Neuronal stem cell (in vitro differentiated cells): ENCODE data around the gene TSPYL1.

Source experiments
- DNase-seq: peaks from one replicate; pipeline ENCODE4 v3.0.0-alpha.2; 2013; ENCODE audit warnings: low spot score
- H2AFZ ChIP-seq: one replicate; pipeline ENCODE4 v1.6.1; 2013; ENCODE audit warnings: mild to moderate bottlenecking, low read length, inconsistent platforms
- H2AK5ac ChIP-seq: 2 replicates; pipeline ENCODE4 v1.6.1; 2013; ENCODE audit warnings: low read depth, mild to moderate bottlenecking, inconsistent platforms, low read length, moderate library complexity, mixed read lengths
- H2BK120ac ChIP-seq: 2 replicates; pipeline ENCODE4 v1.6.1; 2013; ENCODE audit warnings: low read depth, mild to moderate bottlenecking, inconsistent platforms, low read length, moderate library complexity, mixed read lengths
- H2BK12ac ChIP-seq: one replicate; pipeline ENCODE4 v1.6.1; 2013; ENCODE audit warnings: low read length, inconsistent platforms
- H2BK15ac ChIP-seq: 2 replicates; pipeline ENCODE4 v1.6.1; 2013; ENCODE audit warnings: mild to moderate bottlenecking, low read length, inconsistent platforms, mixed read lengths
- H2BK5ac ChIP-seq: one replicate; pipeline ENCODE4 v1.6.1; 2013; ENCODE audit warnings: inconsistent platforms, mild to moderate bottlenecking, low read length, moderate library complexity
- H3K14ac ChIP-seq: one replicate; pipeline ENCODE4 v1.6.1; 2013; ENCODE audit warnings: low read length, inconsistent platforms
- H3K18ac ChIP-seq: 2 replicates; pipeline ENCODE4 v1.6.1; 2013; ENCODE audit warnings: low read length, inconsistent platforms
- H3K23ac ChIP-seq: 2 replicates; pipeline ENCODE4 v1.6.1; 2013; ENCODE audit warnings: low read depth, mild to moderate bottlenecking, mixed read lengths, low read length, inconsistent platforms; ENCODE audit not compliant: poor library complexity
- H3K27ac ChIP-seq: replicated peaks from 3 replicates; pipeline ENCODE4 v1.5.1; 2013; ENCODE audit warnings: low read length, inconsistent platforms
- H3K27me3 ChIP-seq, 3 experiments: 2 replicates each; pipeline ENCODE4 v1.6.1; 2013; ENCODE audit warnings: low read length in 3 of 3, mild to moderate bottlenecking in 2 of 3, inconsistent platforms in 1 of 3, low read depth in 1 of 3, mixed read lengths in 1 of 3, moderate library complexity in 1 of 3; ENCODE audit not compliant: control insufficient read depth in 3 of 3, insufficient read depth in 3 of 3
- H3K36me3 ChIP-seq, 2 donors: replicated peaks in 1 of 2; 2 replicates each; pipeline ENCODE4 v1.6.1; 2013; ENCODE audit warnings: low read length in 2 of 2; ENCODE audit not compliant: control insufficient read depth in 2 of 2, insufficient read depth in 2 of 2
- H3K4ac ChIP-seq: 2 replicates; pipeline ENCODE4 v1.6.1; 2013; ENCODE audit warnings: inconsistent platforms, mild to moderate bottlenecking, low read length, moderate library complexity
- H3K4me1 ChIP-seq, 2 donors: 1 replicate in 1 of 2; 2 replicates in 1 of 2; pipeline ENCODE4 v1.6.1; 2013; ENCODE audit warnings: low read length in 2 of 2, low read depth in 1 of 2; ENCODE audit not compliant: control insufficient read depth in 2 of 2, insufficient read depth in 1 of 2
- H3K4me2 ChIP-seq: one replicate; pipeline ENCODE4 v1.6.1; 2013; ENCODE audit warnings: mild to moderate bottlenecking, low read length, inconsistent platforms; ENCODE audit not compliant: insufficient read depth, poor library complexity, severe bottlenecking
- H3K4me3 ChIP-seq, 2 donors: 2 replicates each; pipeline ENCODE4 v1.5.1; 2013; ENCODE audit warnings: low read length in 2 of 2, mild to moderate bottlenecking in 2 of 2, inconsistent platforms in 1 of 2, moderate library complexity in 1 of 2
- H3K79me1 ChIP-seq: one replicate; pipeline ENCODE4 v1.6.1; 2013; ENCODE audit warnings: low read depth, mild to moderate bottlenecking, inconsistent platforms, low read length, moderate library complexity
- H3K9ac ChIP-seq: one replicate; pipeline ENCODE4 v1.6.1; 2013; ENCODE audit warnings: mild to moderate bottlenecking, low read depth, low read length, inconsistent platforms; ENCODE audit not compliant: poor library complexity
- H3K9me3 ChIP-seq, 2 donors: replicated peaks in 1 of 2; 2 replicates each; pipeline versions ENCODE3 to v1.6.1; 2013; ENCODE audit warnings: low read length in 2 of 2, mild to moderate bottlenecking in 2 of 2, inconsistent platforms in 1 of 2, low read depth in 1 of 2, mixed read lengths in 1 of 2, moderate library complexity in 1 of 2; ENCODE audit not compliant: control insufficient read depth in 2 of 2, insufficient read depth in 1 of 2
- H4K8ac ChIP-seq: one replicate; pipeline ENCODE4 v1.6.1; 2013; ENCODE audit warnings: low read depth, mild to moderate bottlenecking, inconsistent platforms, low read length, moderate library complexity
- H4K91ac ChIP-seq: one replicate; pipeline ENCODE4 v1.6.1; 2013; ENCODE audit warnings: low read length, low read depth, mild to moderate bottlenecking, inconsistent platforms; ENCODE audit not compliant: poor library complexity
- WGBS, 2 donors: extraction: QIAGEN DNeasy Blood & Tissue Kit; methylation state at CpG; one replicate each; pipeline ENCODE4 v1.1.7; 2013; ENCODE audit warnings: missing lambda C conversion rate in 2 of 2, mixed read lengths in 1 of 2; ENCODE audit not compliant: insufficient read length in 2 of 2, insufficient replicate concordance in 1 of 2; ENCODE audit errors: extremely low coverage in 2 of 2; 5-methylcytosine and 5-hydroxymethylcytosine counted together

The TSPYL1 gene

DNA sequence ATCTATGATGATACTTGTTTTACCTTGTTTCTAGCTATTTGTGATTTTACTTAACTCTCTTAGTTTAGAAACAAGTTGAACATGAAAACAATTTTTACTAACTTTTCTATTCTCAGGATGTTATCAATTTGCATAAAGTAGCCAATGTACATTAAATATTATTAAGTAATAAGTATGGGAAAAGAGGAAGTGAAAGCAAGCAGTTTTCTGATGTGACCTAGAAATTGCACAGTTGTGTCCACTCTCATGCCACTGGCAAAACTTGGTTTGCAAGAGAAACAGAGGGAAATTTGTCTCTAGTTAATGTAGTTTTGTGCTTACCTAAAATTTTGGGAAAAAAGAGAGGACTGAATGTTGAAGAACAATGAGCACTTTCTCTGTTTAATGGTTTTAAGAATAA lies 19.2 kb upstream of the TSPYL1 start:
- no peaks in the 10 kb centered on the region for H3K36me3 ChIP-seq
- H3K4me3 ChIP-seq, result no peak overlapping the region
- H2AFZ ChIP-seq, result no peak overlapping the region
- H2BK5ac ChIP-seq, result no peak overlapping the region
- peaks cover 3 to 13% of the 10 kb centered on the region in 2 donors for H3K9me3 ChIP-seq
- H3K4me2 ChIP-seq, result no peak overlapping the region
- no peaks in the 10 kb centered on the region for H3K79me1 ChIP-seq
- H4K8ac ChIP-seq, result no peak overlapping the region
- no peaks in the 10 kb centered on the region for H3K27me3 ChIP-seq
- DNase-seq, result no peak
- no peak overlapping the region for H2BK12ac ChIP-seq
- H3K23ac ChIP-seq, result no peak overlapping the region
- no peak overlapping the region for H2AK5ac ChIP-seq
- H3K4me1 ChIP-seq, result peaks cover 0 to 6% of the 10 kb centered on the region in 2 donors
- H2BK120ac ChIP-seq, result no peak overlapping the region
- no peak overlapping the region for H4K91ac ChIP-seq
- H3K4ac ChIP-seq, result no peak overlapping the region
- H3K14ac ChIP-seq, result no peak overlapping the region
- no peak overlapping the region for H3K9ac ChIP-seq
- no peak overlapping the region for H3K18ac ChIP-seq
- H2BK15ac ChIP-seq, result no peak overlapping the region
- no peak overlapping the region for H3K27ac ChIP-seq

DNA sequence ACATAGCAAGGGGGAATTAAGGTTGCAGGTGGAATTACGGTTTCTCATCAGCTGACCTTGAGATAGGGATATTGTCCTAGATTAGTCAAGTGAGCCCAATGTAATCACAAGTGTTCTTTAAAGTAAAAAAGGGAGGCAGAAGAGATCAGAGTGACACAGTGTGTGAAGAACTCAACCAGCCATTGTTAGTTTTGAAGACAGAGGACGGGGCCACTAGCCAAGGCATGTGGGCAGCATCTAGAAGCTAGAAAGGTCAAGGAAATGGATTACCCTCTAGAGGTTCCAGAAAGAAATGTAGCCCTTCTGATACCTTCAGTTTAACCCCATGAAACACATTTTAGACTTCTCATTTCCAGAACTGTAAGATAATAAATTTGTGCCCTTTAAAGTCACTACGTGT lies 18.5 kb upstream of the TSPYL1 start:
- H2AFZ ChIP-seq, result no peak overlapping the region
- peaks cover 3 to 13% of the 10 kb centered on the region in 2 donors for H3K9me3 ChIP-seq
- H3K27ac ChIP-seq, result no peak overlapping the region
- H2AK5ac ChIP-seq, result no peak overlapping the region
- H4K8ac ChIP-seq, result no peak overlapping the region
- H3K79me1 ChIP-seq, result no peaks in the 10 kb centered on the region
- no peak overlapping the region for H3K4me2 ChIP-seq
- no peak overlapping the region for H3K9ac ChIP-seq
- H3K27me3 ChIP-seq, result no peaks in the 10 kb centered on the region
- no peak overlapping the region for H2BK12ac ChIP-seq
- no peak for DNase-seq
- no peak overlapping the region for H4K91ac ChIP-seq
- no peak overlapping the region for H2BK120ac ChIP-seq
- H3K23ac ChIP-seq, result no peak overlapping the region
- H2BK15ac ChIP-seq, result no peak overlapping the region
- peaks cover 0 to 6% of the 10 kb centered on the region in 2 donors for H3K4me1 ChIP-seq
- H3K14ac ChIP-seq, result no peak overlapping the region
- H2BK5ac ChIP-seq, result no peak overlapping the region
- H3K4ac ChIP-seq, result no peak overlapping the region
- WGBS, 2 donors, result no CpG with 5 or more reads among the region's 3 CpGs
- H3K36me3 ChIP-seq, result no peaks in the 10 kb centered on the region
- H3K4me3 ChIP-seq, result no peak overlapping the region
- H3K18ac ChIP-seq, result no peak overlapping the region

DNA sequence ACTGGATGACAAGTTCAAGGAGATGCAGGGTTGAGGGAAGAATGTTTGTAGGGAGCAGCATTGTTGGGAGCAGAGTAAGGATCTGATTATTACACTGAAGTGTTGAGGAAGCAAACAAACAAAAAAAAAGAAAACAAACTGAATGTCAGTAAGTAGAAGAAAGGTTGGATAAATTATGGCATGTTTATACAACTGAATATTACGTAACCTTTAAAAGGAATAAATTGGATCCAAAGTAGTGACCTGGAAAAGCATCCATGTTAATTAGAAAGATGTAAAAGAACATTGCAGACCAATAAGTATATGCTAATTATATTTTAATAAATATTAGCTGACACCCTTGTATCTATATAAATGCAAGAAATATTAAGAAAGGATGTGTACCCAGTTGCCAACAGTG lies 12.8 kb upstream of the TSPYL1 start:
- no peaks in the 10 kb centered on the region for H3K27me3 ChIP-seq
- no peak overlapping the region for H3K4ac ChIP-seq
- no peak overlapping the region for H3K4me3 ChIP-seq
- H4K91ac ChIP-seq, result no peak overlapping the region
- no CpG with 5 or more reads among the region's 1 CpG for WGBS, 2 donors
- H3K9ac ChIP-seq, result no peak overlapping the region
- H3K27ac ChIP-seq, result no peak overlapping the region
- no peak for DNase-seq
- H3K4me2 ChIP-seq, result no peak overlapping the region
- H3K36me3 ChIP-seq, result no peaks in the 10 kb centered on the region
- H3K14ac ChIP-seq, result no peak overlapping the region
- no peak overlapping the region for H2BK120ac ChIP-seq
- no peaks in the 10 kb centered on the region for H3K9me3 ChIP-seq
- H3K4me1 ChIP-seq, result no peaks in the 10 kb centered on the region
- no peaks in the 10 kb centered on the region for H3K79me1 ChIP-seq
- no peak overlapping the region for H3K18ac ChIP-seq
- H2BK5ac ChIP-seq, result no peak overlapping the region
- H2BK12ac ChIP-seq, result no peak overlapping the region
- no peak overlapping the region for H4K8ac ChIP-seq
- no peak overlapping the region for H2AK5ac ChIP-seq
- H2AFZ ChIP-seq, result no peak overlapping the region
- no peak overlapping the region for H2BK15ac ChIP-seq
- H3K23ac ChIP-seq, result no peak overlapping the region

DNA sequence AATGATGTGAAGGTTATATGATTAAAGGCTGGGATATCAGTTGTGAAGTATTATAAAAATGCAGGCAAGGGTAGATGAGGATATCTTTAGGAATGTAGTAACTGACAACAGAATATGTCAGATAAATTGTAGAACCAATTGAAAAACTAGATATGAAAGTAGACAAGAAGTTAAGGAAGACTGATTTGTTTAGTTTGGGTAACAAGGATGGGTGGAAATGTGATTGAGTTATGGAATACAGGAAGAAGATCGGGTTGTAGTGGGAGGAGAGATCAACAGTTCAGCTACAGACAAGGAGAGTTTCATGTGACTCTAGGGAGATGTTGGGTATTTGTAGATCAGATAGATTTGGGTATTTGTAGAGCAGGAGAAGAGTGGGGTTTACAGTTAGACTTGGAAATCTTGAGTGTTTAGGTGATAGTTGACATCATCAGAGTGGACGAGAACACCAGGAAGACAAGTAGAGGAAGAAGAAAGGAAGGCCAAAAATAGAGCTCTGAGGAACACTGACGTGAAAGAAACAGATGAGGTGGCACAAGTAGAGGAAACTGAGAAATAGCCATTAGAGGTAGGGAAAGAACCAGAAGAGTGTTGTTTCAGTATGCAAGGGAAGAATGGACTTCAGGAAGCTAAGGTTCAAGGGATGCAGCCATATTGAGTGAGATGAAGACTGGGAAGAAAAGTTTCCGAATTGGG lies 12.1 kb upstream of the TSPYL1 start:
- no CpG with 5 or more reads among the region's 4 CpGs for WGBS, 2 donors

More for the DNA sequence above, 12.1 kb upstream of the TSPYL1 start:
- no peaks in the 10 kb centered on the region for H3K27me3 ChIP-seq
- no peak overlapping the region for H3K18ac ChIP-seq
- no peak overlapping the region for H3K4me3 ChIP-seq
- H3K27ac ChIP-seq, result no peak overlapping the region
- H3K4me1 ChIP-seq, result no peaks in the 10 kb centered on the region
- H3K4ac ChIP-seq, result no peak overlapping the region
- no peak overlapping the region for H4K91ac ChIP-seq
- H3K36me3 ChIP-seq, result no peaks in the 10 kb centered on the region
- no peak overlapping the region for H3K23ac ChIP-seq
- H2BK15ac ChIP-seq, result no peak overlapping the region
- H4K8ac ChIP-seq, result no peak overlapping the region
- H3K9ac ChIP-seq, result no peak overlapping the region
- no peak overlapping the region for H2AFZ ChIP-seq
- H2BK120ac ChIP-seq, result no peak overlapping the region
- DNase-seq, result no peak
- no peaks in the 10 kb centered on the region for H3K9me3 ChIP-seq
- no peak overlapping the region for H2BK12ac ChIP-seq
- no peak overlapping the region for H2BK5ac ChIP-seq
- no peaks in the 10 kb centered on the region for H3K79me1 ChIP-seq
- H3K4me2 ChIP-seq, result no peak overlapping the region
- H2AK5ac ChIP-seq, result no peak overlapping the region
- H3K14ac ChIP-seq, result no peak overlapping the region
